ENCODE results near the gene TBC1D3B.

- TF ChIP-seq CHD4 (IDR thresholded peaks at IDR 0.05; ENCODE audit: borderline replicate concordance, low read length), result no peak
- TF ChIP-seq FOXP1 (IDR thresholded peaks at IDR 0.05), result no peak
- no peak for TF ChIP-seq FOXP1 (CRISPR knock-in tag; IDR thresholded peaks at IDR 0.05)
- TF ChIP-seq ZNF619 (CRISPR knock-in tag; IDR thresholded peaks at IDR 0.05), result no peak
- TF ChIP-seq GFI1 (CRISPR knock-in tag; IDR thresholded peaks at IDR 0.05; ENCODE audit: borderline replicate concordance), result no peak
- no peak for TF ChIP-seq CHD2 (IDR thresholded peaks at IDR 0.05; ENCODE audit: low read depth, low read length)
- no peak for TF ChIP-seq ESRRA (CRISPR knock-in tag; IDR thresholded peaks at IDR 0.05; ENCODE audit: low read depth)
- no peak for TF ChIP-seq ZNF446 (CRISPR knock-in tag; IDR thresholded peaks at IDR 0.05)
- TF ChIP-seq ZNF512 (CRISPR knock-in tag; IDR thresholded peaks at IDR 0.05), result no peak
- TF ChIP-seq ZNF232 (CRISPR knock-in tag; IDR thresholded peaks at IDR 0.05; ENCODE audit: borderline replicate concordance), result no peak
- TF ChIP-seq ZNF564 (CRISPR knock-in tag; IDR thresholded peaks at IDR 0.05), result no peak
- TF ChIP-seq CEBPB (IDR thresholded peaks at IDR 0.05; ENCODE audit: borderline replicate concordance, low read depth, low read length), result no peak
- TF ChIP-seq THAP9 (CRISPR knock-in tag; IDR thresholded peaks at IDR 0.05; ENCODE audit: borderline replicate concordance), result no peak
- TF ChIP-seq ZNF143 (CRISPR knock-in tag; IDR thresholded peaks at IDR 0.05), result no peak
- no peak for TF ChIP-seq ATF6 (CRISPR knock-in tag; conservative IDR thresholded peaks at IDR 0.05)
These were observed 42.7 kb downstream of the TBC1D3B start for GRCh38 chr17:36133602-36134236.
